GM12872 (cell line): ENCODE measurements around the gene VMO1.

Experiments
- CTCF ChIP-seq: IDR thresholded peaks from 3 replicates; pipeline ENCODE4 v1.5.1; 2011; ENCODE audit warnings: low read depth, mild to moderate bottlenecking, low read length, moderate library complexity; ENCODE audit not compliant: insufficient read depth

The VMO1 gene

DNA sequence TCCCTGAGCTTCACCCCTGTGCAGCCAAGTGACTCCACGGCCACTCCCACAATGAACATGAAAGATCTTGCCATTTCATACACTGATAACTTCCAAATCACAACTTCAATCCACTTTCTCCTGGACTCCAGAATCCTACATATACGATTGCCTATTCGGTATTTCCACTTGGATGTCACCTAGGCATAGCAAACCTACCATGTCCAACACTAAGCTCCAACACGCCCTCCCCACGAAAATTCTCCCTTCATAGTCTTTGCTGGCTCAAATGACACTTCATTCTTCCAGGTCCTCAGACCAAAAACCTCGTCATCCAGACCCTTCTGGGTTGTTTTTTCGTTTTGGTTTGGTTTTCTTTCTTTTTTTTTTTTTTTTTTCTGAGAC lies 4.5 kb upstream of the VMO1 start:
- TF ChIP-seq CTCF = no peak

DNA sequence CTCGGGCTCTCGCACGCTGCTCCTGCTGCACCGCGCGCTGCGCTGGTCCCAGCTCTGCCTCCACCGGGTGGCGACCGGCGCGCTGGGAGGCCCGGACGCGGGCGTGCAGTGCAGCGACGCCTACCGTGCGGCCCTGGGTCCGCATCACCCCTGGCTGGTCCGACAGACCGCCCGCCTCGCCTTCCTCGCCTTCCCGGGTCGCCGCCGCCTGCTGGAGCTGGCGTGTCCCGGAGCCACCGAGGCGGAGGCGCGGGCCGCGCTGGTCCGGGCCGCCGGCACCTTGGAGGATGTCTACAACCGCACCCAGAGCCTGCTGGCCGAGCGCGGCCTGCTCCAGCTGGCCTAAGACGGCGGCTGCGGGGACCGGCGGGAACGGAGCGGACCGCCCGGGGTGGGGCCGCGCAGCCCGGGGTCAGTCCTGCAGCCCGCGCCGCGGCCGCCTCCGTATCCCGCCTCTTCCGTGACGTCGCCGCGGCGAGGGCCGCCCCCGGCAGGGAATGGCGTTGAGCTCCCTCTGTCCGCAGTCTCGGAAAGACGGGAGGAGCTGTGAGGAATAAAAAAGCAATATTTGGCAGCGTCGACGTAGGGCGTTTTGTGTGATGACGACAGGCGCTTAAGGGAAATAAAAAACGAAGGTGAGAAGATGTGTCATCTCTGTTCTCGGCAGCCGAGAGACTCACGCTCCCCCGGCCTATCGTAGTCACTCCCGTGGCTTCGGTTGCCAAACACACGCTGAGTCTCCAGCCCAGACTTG lies 4.0 kb upstream of the VMO1 start:
- peak; percentile 78 for TF ChIP-seq CTCF

DNA sequence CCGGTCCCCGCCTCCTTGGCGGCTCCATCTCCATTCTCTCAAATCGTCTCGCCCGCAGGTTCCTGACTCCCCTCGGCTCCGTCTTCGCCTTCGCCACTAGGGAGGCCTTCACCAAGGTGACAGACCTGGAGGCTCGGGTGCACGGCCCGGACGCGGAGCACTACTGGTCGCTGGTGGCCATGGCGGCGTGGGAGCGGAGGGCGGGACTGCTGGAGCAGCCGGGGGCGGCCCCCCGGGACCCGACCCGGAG lies 3.5 kb upstream of the VMO1 start:
- TF ChIP-seq CTCF = no peak

DNA sequence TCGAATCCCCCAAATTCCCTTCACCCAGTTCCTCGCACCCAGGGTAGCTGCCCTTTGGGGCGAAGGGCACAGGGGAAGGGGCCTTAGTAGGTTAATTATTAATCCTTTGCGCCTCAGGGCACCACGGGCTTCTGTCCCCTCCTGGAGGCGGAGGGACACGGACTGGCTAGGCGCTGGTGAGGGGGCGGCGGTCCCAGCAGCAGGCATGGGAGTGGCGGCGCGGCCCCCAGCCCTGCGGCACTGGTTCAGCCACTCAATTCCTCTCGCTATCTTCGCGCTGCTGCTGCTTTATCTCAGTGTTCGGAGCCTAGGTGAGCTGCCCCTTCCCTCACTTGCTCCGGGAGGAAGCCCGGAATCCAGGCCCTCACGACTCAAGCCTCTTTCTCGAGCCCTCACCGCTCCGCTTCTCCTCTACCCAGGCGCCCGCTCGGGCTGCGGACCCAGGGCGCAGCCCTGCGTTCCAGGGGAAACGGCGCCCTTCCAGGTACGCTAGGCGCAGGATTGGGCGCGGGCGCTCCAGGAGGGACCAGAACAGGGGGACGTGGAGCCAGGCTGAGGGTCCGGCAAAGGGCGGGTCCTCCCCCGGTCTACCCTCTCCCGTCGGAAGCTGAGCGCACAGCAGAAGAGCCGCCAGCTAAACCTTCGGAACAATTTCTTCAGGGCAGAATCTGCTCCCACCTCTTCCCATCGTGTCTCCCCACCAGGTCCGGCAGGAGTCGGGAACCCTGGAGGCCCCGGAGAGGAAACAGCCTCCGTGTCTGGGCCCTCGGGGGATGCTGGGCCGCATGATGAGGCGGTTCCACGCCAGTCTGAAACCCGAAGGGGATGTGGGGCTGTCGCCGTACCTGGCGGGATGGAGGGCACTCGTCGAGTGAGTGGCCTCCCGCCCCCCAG lies 2.9 kb upstream of the VMO1 start, which contains the start of gene GLTPD2:
GLTPD2 (plus strand) TSS at position 158 of the 894 bp plus-strand sequence; CDS start at position 206, 48 bp downstream.
- no peak for TF ChIP-seq CTCF

DNA sequence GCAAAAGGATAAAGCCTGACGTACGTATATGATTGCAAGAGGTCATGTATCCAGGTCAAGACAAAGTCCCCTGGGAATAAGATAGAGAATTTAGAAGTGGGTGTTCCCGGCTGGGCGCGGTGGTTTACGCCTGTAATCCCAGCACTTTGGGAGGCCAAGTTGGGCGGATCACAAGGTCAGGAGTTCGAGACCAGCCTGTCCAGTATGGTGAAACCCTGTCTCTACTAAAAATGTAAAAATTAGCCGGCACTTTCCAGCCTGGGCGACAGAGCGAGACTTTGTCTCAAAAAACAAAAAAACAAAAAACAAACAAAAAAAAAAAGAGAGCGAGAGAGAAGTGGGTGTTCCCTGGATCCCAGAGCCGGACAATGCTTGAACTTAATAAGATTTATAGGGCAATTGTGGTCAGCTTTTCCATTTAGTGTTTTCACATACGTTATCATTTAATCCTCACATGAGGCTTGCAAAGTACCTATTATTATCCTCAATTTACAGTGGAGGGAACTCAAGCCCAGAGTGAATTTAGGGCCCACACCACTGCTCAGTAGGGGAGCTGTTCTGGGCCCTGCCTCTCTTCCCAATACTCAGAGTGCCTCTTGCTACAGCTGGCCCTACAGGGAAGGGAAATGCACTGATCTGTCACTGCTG lies 2.1 kb upstream of the VMO1 start:
- no peak for TF ChIP-seq CTCF

GRCh38 chr17:4786516-4786915 lies 352 bp upstream of the VMO1 start:
- no peak for TF ChIP-seq CTCF
